H1 (cell line): ENCODE data around the gene PRICKLE2. TPM values are rescaled to one million over a fixed set of nuclear protein-coding genes. Genes with fewer than 3 reads are reported as not detected.
A peak's percentile ranks its signal among the peaks of the same experiment; 100 is the strongest.

Experiments
- CTCF ChIA-PET: fragments of 300-600 bp; sonication (Branson Sonifier 250); formaldehyde crosslinking; loops from one replicate; lab custom pipeline; 2021; ENCODE audit not compliant: partially characterized antibody; lab: Charles Lee
- POLR2A ChIA-PET: fragments of 300-600 bp; sonication (Branson Sonifier 250); formaldehyde crosslinking; loops from one replicate; lab custom pipeline; 2021; ENCODE audit warnings: inconsistent platforms; ENCODE audit not compliant: partially characterized antibody; lab: Charles Lee
- DNase-seq, 2 experiments: peaks; one replicate each; pipeline versions ENCODE4 v3.0.0 to v3.0.0-alpha.2; 2010 to 2022; ENCODE audit warnings: low spot score in 2 of 2, low read depth in 1 of 2, mixed read lengths in 1 of 2
- FAIRE-seq: peaks from 2 replicates; lab custom pipeline; 2011; peaks lifted over from hg19 to GRCh38; lab: Jason Lieb, UNC
- H2AFZ ChIP-seq: 2 replicates; pipeline ENCODE4 v1.8.1; 2012; ENCODE audit warnings: low read length, inconsistent platforms
- H2AK5ac ChIP-seq: 2 replicates; pipeline ENCODE4 v1.6.1; 2013; ENCODE audit warnings: low read depth, low read length
- H2BK120ac ChIP-seq: replicated peaks from 2 replicates; pipeline ENCODE3; 2013; ENCODE audit warnings: low read depth, low read length, inconsistent platforms
- H2BK12ac ChIP-seq: 2 replicates; pipeline ENCODE4 v1.6.1; 2013; ENCODE audit warnings: low read depth, low read length
- H2BK15ac ChIP-seq: 2 replicates; pipeline ENCODE4 v1.6.1; 2013; ENCODE audit warnings: low read length
- H2BK20ac ChIP-seq: 2 replicates; pipeline ENCODE4 v1.6.1; 2013; ENCODE audit warnings: low read length
- H2BK5ac ChIP-seq: 2 replicates; pipeline ENCODE4 v1.6.1; 2013; ENCODE audit warnings: low read depth, low read length
- H3K14ac ChIP-seq: 2 replicates; pipeline ENCODE4 v1.6.1; 2013; ENCODE audit warnings: inconsistent platforms; ENCODE audit not compliant: insufficient read length
- H3K18ac ChIP-seq: 2 replicates; pipeline ENCODE4 v1.6.1; 2013; ENCODE audit warnings: low read length; ENCODE audit errors: extremely low read depth
- H3K23ac ChIP-seq: 2 replicates; pipeline ENCODE4 v1.6.1; 2013; ENCODE audit warnings: inconsistent platforms; ENCODE audit not compliant: insufficient read length
- H3K23me2 ChIP-seq: 2 replicates; pipeline ENCODE4 v1.6.1; 2013; ENCODE audit warnings: low read depth, low read length
- H3K27ac ChIP-seq: 2 replicates; pipeline ENCODE4 v1.6.1; 2011; ENCODE audit warnings: low read depth, low read length, inconsistent platforms
- H3K27me3 ChIP-seq, 4 experiments: replicated peaks in 1 of 4; 1 replicate in 1 of 4; 2 replicates in 3 of 4; pipeline versions ENCODE4 v1.6.1 to v1.8.1; 2011 to 2013; ENCODE audit warnings: low read length in 3 of 4, mild to moderate bottlenecking in 3 of 4, inconsistent platforms in 2 of 4, mixed read lengths in 2 of 4, moderate library complexity in 1 of 4; ENCODE audit not compliant: control insufficient read depth in 3 of 4, insufficient read depth in 3 of 4; ENCODE audit errors: extremely low read depth in 1 of 4
- H3K36me3 ChIP-seq, 4 experiments: 2 replicates each; pipeline versions ENCODE4 v1.6.1 to v1.8.1; 2011 to 2013; ENCODE audit warnings: mild to moderate bottlenecking in 4 of 4, low read length in 3 of 4, moderate library complexity in 2 of 4, control low read depth in 1 of 4, inconsistent platforms in 1 of 4; ENCODE audit not compliant: insufficient read depth in 4 of 4, control insufficient read depth in 2 of 4
- H3K4ac ChIP-seq: replicated peaks from 2 replicates; pipeline ENCODE3; 2013; ENCODE audit warnings: low read length, low read depth, mixed read lengths, inconsistent platforms; ENCODE audit not compliant: insufficient read length
- H3K4me1 ChIP-seq, 4 experiments: replicated peaks in 1 of 4; 1 replicate in 1 of 4; 2 replicates in 3 of 4; pipeline versions ENCODE4 v1.6.1 to v1.8.1; 2011 to 2013; ENCODE audit warnings: low read length in 3 of 4, inconsistent platforms in 2 of 4, mixed read lengths in 1 of 4; ENCODE audit not compliant: insufficient read depth in 4 of 4, control insufficient read depth in 3 of 4
- H3K4me2 ChIP-seq, 2 experiments: 2 replicates each; pipeline versions ENCODE4 v1.6.1 to v1.8.1; 2011 to 2013; ENCODE audit warnings: low read depth in 2 of 2, low read length in 2 of 2, control low read depth in 1 of 2, inconsistent platforms in 1 of 2, mild to moderate bottlenecking in 1 of 2; ENCODE audit not compliant: insufficient read depth in 1 of 2
- H3K4me3 ChIP-seq, 4 experiments: fragments of 200-600, 300-600 bp in 1 of 4; sonication (generic), shearing (Covaris generic), sonication (Bioruptor Twin) in 1 of 4; 2 replicates each; pipeline versions ENCODE4 v1.5.1 to v1.8.1; 2011 to 2016; ENCODE audit warnings: low read length in 4 of 4, low read depth in 3 of 4, control low read depth in 2 of 4, inconsistent platforms in 2 of 4, mild to moderate bottlenecking in 2 of 4, mixed read lengths in 1 of 4, moderate library complexity in 1 of 4; ENCODE audit not compliant: insufficient read depth in 2 of 4; ENCODE audit errors: extremely low read depth in 1 of 4
- H3K56ac ChIP-seq: replicated peaks from 2 replicates; pipeline ENCODE3; 2013; ENCODE audit warnings: low read depth, mild to moderate bottlenecking, mixed read lengths, low read length, inconsistent platforms; ENCODE audit not compliant: insufficient read length
- H3K79me1 ChIP-seq: 2 replicates; pipeline ENCODE4 v1.6.1; 2013; ENCODE audit warnings: low read depth, low read length, control low read depth
- H3K79me2 ChIP-seq, 2 experiments: 2 replicates each; pipeline versions ENCODE4 v1.6.1 to v1.8.1; 2012 to 2013; ENCODE audit warnings: low read length in 2 of 2, mild to moderate bottlenecking in 2 of 2, inconsistent platforms in 1 of 2; ENCODE audit not compliant: insufficient read depth in 2 of 2, control insufficient read depth in 1 of 2
- H3K9ac ChIP-seq, 4 experiments: replicated peaks in 1 of 4; 1 replicate in 1 of 4; 2 replicates in 3 of 4; pipeline versions ENCODE4 v1.6.1 to v1.8.1; 2011 to 2013; ENCODE audit warnings: low read depth in 3 of 4, low read length in 3 of 4, control low read depth in 2 of 4, mild to moderate bottlenecking in 2 of 4, moderate library complexity in 2 of 4, inconsistent platforms in 1 of 4; ENCODE audit errors: extremely low read depth in 1 of 4
- H3K9me3 ChIP-seq, 2 experiments: 2 replicates each; pipeline versions ENCODE4 v1.6.1 to v1.8.1; 2012 to 2013; ENCODE audit warnings: mild to moderate bottlenecking in 2 of 2, moderate library complexity in 2 of 2, control low read depth in 1 of 2, inconsistent platforms in 1 of 2, low read depth in 1 of 2, low read length in 1 of 2, mixed read lengths in 1 of 2; ENCODE audit not compliant: insufficient read depth in 2 of 2
- H4K20me1 ChIP-seq, 2 experiments: replicated peaks in 1 of 2; 2 replicates each; pipeline versions ENCODE3 to v1.8.1; 2011 to 2013; ENCODE audit warnings: inconsistent platforms in 2 of 2, low read length in 2 of 2, mild to moderate bottlenecking in 1 of 2; ENCODE audit not compliant: insufficient read depth in 2 of 2, control insufficient read depth in 1 of 2
- H4K5ac ChIP-seq: 2 replicates; pipeline ENCODE4 v1.6.1; 2013; ENCODE audit warnings: low read length, low read depth, mixed read lengths, inconsistent platforms; ENCODE audit not compliant: insufficient read length
- H4K8ac ChIP-seq: 2 replicates; pipeline ENCODE4 v1.8.0; 2013; ENCODE audit warnings: mild to moderate bottlenecking, moderate library complexity, low read length, inconsistent platforms; ENCODE audit not compliant: insufficient read depth; ENCODE audit errors: extremely low read depth
- H4K91ac ChIP-seq: replicated peaks from 2 replicates; pipeline ENCODE3; 2013; ENCODE audit warnings: low read length, mixed read lengths, inconsistent platforms; ENCODE audit not compliant: insufficient read length
- CEBPB ChIP-seq: IDR thresholded peaks from 2 replicates; pipeline ENCODE4 v1.6.1; 2012; ENCODE audit warnings: low read depth, low read length
- GABPA ChIP-seq: IDR thresholded peaks from 2 replicates; pipeline ENCODE4 v1.6.1; 2011; ENCODE audit warnings: mild to moderate bottlenecking, low read length, moderate library complexity, borderline replicate concordance; ENCODE audit not compliant: insufficient read depth
- MAFK ChIP-seq: IDR thresholded peaks from 2 replicates; pipeline ENCODE4 v1.6.1; 2012; ENCODE audit warnings: low read depth, mild to moderate bottlenecking, improper control_type of control experiment, low read length
- SP2 ChIP-seq: IDR thresholded peaks from 2 replicates; pipeline ENCODE4 v1.6.1; 2012; ENCODE audit warnings: mild to moderate bottlenecking, low read length, inconsistent platforms
- WGBS, 2 experiments: shearing (Covaris generic) in 1 of 2; methylation state at CpG; one replicate each; pipeline versions ENCODE4 v1.1.6 to v1.1.7; 2013 to 2015; ENCODE audit warnings: low lambda C conversion rate in 2 of 2, mixed read lengths in 2 of 2, inconsistent platforms in 1 of 2, low coverage in 1 of 2, missing lambda C conversion rate in 1 of 2; ENCODE audit not compliant: insufficient replicate concordance in 2 of 2, insufficient coverage in 1 of 2, insufficient read length in 1 of 2; ENCODE audit errors: extremely low coverage in 1 of 2, missing lambda C conversion rate in 1 of 2; 5-methylcytosine and 5-hydroxymethylcytosine counted together
- polyA plus RNA-seq, 7 experiments: library from polyadenylated mRNA; depleted of rRNA in 3 of 7; stranded (reverse) in 5 of 7; unstranded in 2 of 7; fragments of >200 nt in 5 of 7; fragments of 200-250 nt in 2 of 7; gene quantifications; 1 replicate in 5 of 7; 2 replicates in 1 of 7; 4 replicates in 1 of 7; pipeline versions ENCODE4 v1.2.1 to v1.2.3, GENCODE V29; 2011 to 2013; ENCODE audit warnings: missing spikeins in 2 of 7, mixed read lengths in 2 of 7
- total RNA-seq: library from RNA; stranded (reverse); fragmentation: NEBNext Ultra II Directional; extraction: Animal tissue kit (Norgen Biotek cat#: 25700); gene quantifications from 2 replicates; pipeline ENCODE4 v1.2.1, GENCODE V29; 2021

Gene PRICKLE2
- total and polyA plus RNA-seq, 2 of the 8 experiments (the other 6 are each of a cell fraction or from before 2014, with no cell fraction given): 2.9 to 8.0 TPM

DNA sequence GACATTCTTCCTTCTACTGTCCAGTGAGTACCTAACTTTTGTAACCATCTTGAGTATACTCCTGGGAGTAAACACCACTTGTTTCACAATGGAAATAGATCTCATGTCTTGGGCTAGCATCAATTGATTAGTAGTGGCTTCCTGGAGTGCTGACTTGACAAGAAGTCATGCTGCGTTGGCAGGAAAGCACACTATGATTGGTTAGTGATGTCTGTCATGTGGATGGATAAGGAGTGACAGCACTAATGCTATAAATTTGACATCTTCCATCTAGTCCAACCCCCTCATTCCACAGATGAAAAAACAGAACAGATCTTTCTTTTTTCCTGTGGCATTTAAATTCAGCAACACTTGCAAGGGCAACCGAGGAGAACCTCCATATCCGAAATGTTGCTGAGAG lies 47.6 kb upstream of the PRICKLE2 start:
- Histone ChIP-seq H2BK20ac (no peak overlapping the region), H3K23ac (no peak overlapping the region), H3K14ac (no peak overlapping the region), H3K23me2 (no peaks in the 10 kb centered on the region), H3K18ac (no peak overlapping the region), H4K91ac (no peak overlapping the region), H3K4me3 (no peak overlapping the region), H3K36me3 (no peaks in the 10 kb centered on the region), H3K9ac (no peak overlapping the region), H4K5ac (no peak overlapping the region), H3K56ac (no peak overlapping the region), H3K9me3 (peaks cover 0 to 3% of the 10 kb centered on the region in 2 experiments; a peak in 1 of 4 replicates), H3K4me1 (peaks cover 0 to 10% (median 3%) of the 10 kb centered on the region in 4 experiments; a peak in 3 of 7 replicates), H3K27ac (no peak overlapping the region), H3K79me2 (no peaks in the 10 kb centered on the region), H3K4me2 (no peak overlapping the region), H4K20me1 (no peaks in the 10 kb centered on the region), H2AFZ (no peak overlapping the region), H3K79me1 (no peaks in the 10 kb centered on the region), H3K27me3 (no peaks in the 10 kb centered on the region), H2BK15ac (no peak overlapping the region), H2BK120ac (no peak overlapping the region), H2BK5ac (no peak overlapping the region), H2BK12ac (no peak overlapping the region), H2AK5ac (no peak overlapping the region), H3K4ac (no peak overlapping the region), H4K8ac (no peak overlapping the region)
- ChIA-PET CTCF (interaction anchor here (0.7 to 1.0 kb wide), 2 partner anchors 46 to 250 kb away, joined by 3 read pairs; partner anchors contain the start of gene PSMD6), POLR2A (no interaction called here)
- FAIRE-seq: no peak
- WGBS, 2 experiments: 92% methylated on average over 3 of the region's 3 CpGs; no CpG with 5 or more reads in 1 of the 2 experiments
- no peak for DNase-seq
- TF ChIP-seq GABPA: no peak
- peak; percentile 39 for TF ChIP-seq MAFK
- no peak for TF ChIP-seq SP2
- TF ChIP-seq CEBPB: no peak
